Fibroblast of lung (primary cell): ENCODE data around the gene TRRAP. TPM values are rescaled to one million over a fixed set of nuclear protein-coding genes. Genes with fewer than 3 reads are reported as not detected.

Source experiments
- DNase-seq, 2 donors: peaks; one replicate each; pipeline versions ENCODE4 v3.0.0 to v3.0.0-alpha.2; 2010; ENCODE audit warnings: low read depth in 2 of 2
- H2AFZ ChIP-seq: 2 replicates; pipeline ENCODE4 v1.5.1; 2012; ENCODE audit warnings: low read length, control low read depth, inconsistent platforms
- H3K27ac ChIP-seq: 2 replicates; pipeline ENCODE4 v1.5.1; 2011; ENCODE audit warnings: low read length, control low read depth; ENCODE audit not compliant: insufficient read depth
- H3K27me3 ChIP-seq: 2 replicates; pipeline ENCODE4 v1.5.1; 2011; ENCODE audit warnings: mild to moderate bottlenecking, low read length; ENCODE audit not compliant: control insufficient read depth, insufficient read depth
- H3K36me3 ChIP-seq: 2 replicates; pipeline ENCODE4 v1.5.1; 2011; ENCODE audit warnings: low read length; ENCODE audit not compliant: control insufficient read depth, insufficient read depth
- H3K4me1 ChIP-seq: 2 replicates; pipeline ENCODE4 v1.5.1; 2011; ENCODE audit warnings: low read length; ENCODE audit not compliant: control insufficient read depth, insufficient read depth; ENCODE audit errors: extremely low read depth
- H3K4me2 ChIP-seq: 2 replicates; pipeline ENCODE4 v1.5.1; 2011; ENCODE audit warnings: low read length, control low read depth; ENCODE audit not compliant: insufficient read depth; ENCODE audit errors: extremely low read depth
- H3K4me3 ChIP-seq, 4 experiments: fragments of 200-600 bp in 1 of 4; sonication (generic) in 1 of 4; replicated peaks in 1 of 4; 2 replicates each; pipeline ENCODE4 v1.5.1; 2011 to 2016; ENCODE audit warnings: low read length in 4 of 4, low read depth in 3 of 4, mild to moderate bottlenecking in 3 of 4, control low read depth in 2 of 4, inconsistent platforms in 1 of 4, mixed read lengths in 1 of 4; ENCODE audit not compliant: insufficient read depth in 1 of 4; ENCODE audit errors: control extremely low read depth in 1 of 4
- H3K79me2 ChIP-seq: 2 replicates; pipeline ENCODE4 v1.5.1; 2012; ENCODE audit warnings: mild to moderate bottlenecking, low read length, inconsistent platforms; ENCODE audit not compliant: control insufficient read depth, insufficient read depth
- H3K9ac ChIP-seq: 2 replicates; pipeline ENCODE4 v1.5.1; 2011; ENCODE audit warnings: mild to moderate bottlenecking, low read length, control low read depth; ENCODE audit not compliant: insufficient read depth
- H3K9me3 ChIP-seq: 2 replicates; pipeline ENCODE4 v1.5.1; 2012; ENCODE audit warnings: low read depth, low read length; ENCODE audit not compliant: control insufficient read depth, insufficient read depth
- H4K20me1 ChIP-seq: 2 replicates; pipeline ENCODE4 v1.5.1; 2011; ENCODE audit warnings: low read length; ENCODE audit not compliant: control insufficient read depth, insufficient read depth; ENCODE audit errors: extremely low read depth
- EZH2 ChIP-seq: IDR thresholded peaks from 2 replicates; pipeline ENCODE4 v1.5.1; 2012; ENCODE audit warnings: low read length, control low read depth, mild to moderate bottlenecking; ENCODE audit errors: missing control alignments
- polyA plus RNA-seq, 2 donors: library from polyadenylated mRNA; depleted of rRNA in 1 of 2; stranded (reverse) in 1 of 2; unstranded in 1 of 2; fragments of >200 nt; gene quantifications; 2 replicates each; pipeline ENCODE4 v1.2.1, GENCODE V29; 2011 to 2012; ENCODE audit warnings: missing spikeins in 1 of 2
- total RNA-seq: library from RNA; depleted of rRNA; stranded (reverse); fragments of >200 nt; gene quantifications from 2 replicates; pipeline ENCODE4 v1.2.1, GENCODE V29; 2014
- TF ChIP-seq, protein P1 (sequence below), 2 donors: IDR thresholded peaks in 1 of 2; conservative IDR thresholded peaks in 1 of 2; 1 replicate in 1 of 2; 2 replicates in 1 of 2; pipeline ENCODE4 v1.5.1; 2011 to 2012; ENCODE audit warnings: low read length in 2 of 2, control low read depth in 1 of 2, inconsistent platforms in 1 of 2, low read depth in 1 of 2, mild to moderate bottlenecking in 1 of 2

TRRAP gene
- total and polyA plus RNA-seq, 2 donors (not counting 1 experiment from before 2014, with no cell fraction given) = 11.3 to 20.6 TPM

DNA sequence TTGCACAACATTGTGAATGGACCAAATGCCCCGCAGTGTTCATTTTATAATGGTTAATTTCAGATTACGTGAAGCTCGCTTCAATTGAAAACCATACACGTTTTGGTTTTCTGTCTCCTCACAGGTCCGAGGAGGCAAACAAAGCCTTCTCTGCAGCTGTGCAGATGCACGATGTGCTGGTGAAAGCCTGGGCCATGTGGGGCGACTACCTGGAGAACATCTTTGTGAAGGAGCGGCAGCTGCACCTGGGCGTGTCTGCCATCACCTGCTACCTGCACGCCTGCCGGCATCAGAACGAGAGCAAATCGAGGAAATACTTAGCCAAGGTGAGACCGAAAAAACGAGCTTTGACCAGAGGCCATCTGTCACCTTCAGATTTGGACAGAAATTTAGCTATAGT lies 110.3 kb downstream of the TRRAP start:
- H3K9me3 ChIP-seq = no peaks in the 10 kb centered on the region
- H3K36me3 ChIP-seq = peaks cover 32% of the 10 kb centered on the region
- no peaks in the 10 kb centered on the region for H3K27me3 ChIP-seq
- no peak overlapping the region for H3K9ac ChIP-seq
- no peak overlapping the region for H3K4me3 ChIP-seq
- H3K4me2 ChIP-seq = no peak overlapping the region
- H3K79me2 ChIP-seq = no peaks in the 10 kb centered on the region
- no peaks in the 10 kb centered on the region for H3K4me1 ChIP-seq
- H3K27ac ChIP-seq = no peak overlapping the region
- no peak for DNase-seq
- no peaks in the 10 kb centered on the region for H4K20me1 ChIP-seq
- TF ChIP-seq, protein P1, sequence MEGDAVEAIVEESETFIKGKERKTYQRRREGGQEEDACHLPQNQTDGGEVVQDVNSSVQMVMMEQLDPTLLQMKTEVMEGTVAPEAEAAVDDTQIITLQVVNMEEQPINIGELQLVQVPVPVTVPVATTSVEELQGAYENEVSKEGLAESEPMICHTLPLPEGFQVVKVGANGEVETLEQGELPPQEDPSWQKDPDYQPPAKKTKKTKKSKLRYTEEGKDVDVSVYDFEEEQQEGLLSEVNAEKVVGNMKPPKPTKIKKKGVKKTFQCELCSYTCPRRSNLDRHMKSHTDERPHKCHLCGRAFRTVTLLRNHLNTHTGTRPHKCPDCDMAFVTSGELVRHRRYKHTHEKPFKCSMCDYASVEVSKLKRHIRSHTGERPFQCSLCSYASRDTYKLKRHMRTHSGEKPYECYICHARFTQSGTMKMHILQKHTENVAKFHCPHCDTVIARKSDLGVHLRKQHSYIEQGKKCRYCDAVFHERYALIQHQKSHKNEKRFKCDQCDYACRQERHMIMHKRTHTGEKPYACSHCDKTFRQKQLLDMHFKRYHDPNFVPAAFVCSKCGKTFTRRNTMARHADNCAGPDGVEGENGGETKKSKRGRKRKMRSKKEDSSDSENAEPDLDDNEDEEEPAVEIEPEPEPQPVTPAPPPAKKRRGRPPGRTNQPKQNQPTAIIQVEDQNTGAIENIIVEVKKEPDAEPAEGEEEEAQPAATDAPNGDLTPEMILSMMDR (conservative IDR thresholded peaks at IDR 0.05 in 1 of 2, IDR thresholded peaks at IDR 0.05 in 1 of 2; ENCODE audit: low read depth in 1 of 2, low read length in 2 of 2) = no peak
- TF ChIP-seq EZH2 = no peak
- H2AFZ ChIP-seq = no peak overlapping the region

DNA sequence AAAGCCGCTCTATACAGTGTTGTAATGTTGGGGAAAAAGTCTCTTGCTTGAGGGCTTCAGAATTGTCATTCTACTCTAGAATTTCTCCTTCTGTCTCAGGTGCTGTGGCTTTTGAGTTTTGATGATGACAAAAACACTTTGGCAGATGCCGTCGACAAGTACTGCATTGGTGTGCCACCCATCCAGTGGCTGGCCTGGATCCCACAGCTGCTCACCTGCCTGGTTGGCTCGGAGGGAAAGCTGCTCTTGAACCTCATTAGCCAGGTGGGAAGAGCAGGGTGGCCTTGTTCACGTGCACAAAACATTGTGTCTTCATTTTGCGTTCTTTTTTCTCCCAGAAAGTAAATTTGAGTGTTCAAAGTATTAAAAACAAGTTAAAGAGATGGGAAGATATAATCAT lies 112.0 kb downstream of the TRRAP start:
- Histone ChIP-seq H3K27ac (no peak overlapping the region), H4K20me1 (no peaks in the 10 kb centered on the region), H2AFZ (no peak overlapping the region), H3K4me3 (no peak overlapping the region), H3K36me3 (peaks cover 35% of the 10 kb centered on the region), H3K9me3 (no peaks in the 10 kb centered on the region), H3K79me2 (no peaks in the 10 kb centered on the region), H3K27me3 (no peaks in the 10 kb centered on the region), H3K4me2 (no peak overlapping the region), H3K9ac (no peak overlapping the region), H3K4me1 (no peaks in the 10 kb centered on the region)
- DNase-seq = no peak
- TF ChIP-seq, protein P1 (conservative IDR thresholded peaks at IDR 0.05 in 1 of 2, IDR thresholded peaks at IDR 0.05 in 1 of 2; ENCODE audit: low read depth in 1 of 2, low read length in 2 of 2) = no peak

- H3K9ac ChIP-seq = no peak overlapping the region
- H3K4me1 ChIP-seq = no peaks in the 10 kb centered on the region
- H3K4me3 ChIP-seq = no peak overlapping the region
- no peak for DNase-seq
- peaks cover 38% of the 10 kb centered on the region for H3K36me3 ChIP-seq
- no peaks in the 10 kb centered on the region for H3K79me2 ChIP-seq
- no peaks in the 10 kb centered on the region for H3K27me3 ChIP-seq
- TF ChIP-seq, protein P1 (conservative IDR thresholded peaks at IDR 0.05 in 1 of 2, IDR thresholded peaks at IDR 0.05 in 1 of 2; ENCODE audit: low read depth in 1 of 2, low read length in 2 of 2) = no peak
- TF ChIP-seq EZH2 = no peak
- H3K27ac ChIP-seq = no peak overlapping the region
- no peaks in the 10 kb centered on the region for H3K9me3 ChIP-seq
- no peak overlapping the region for H2AFZ ChIP-seq
- no peaks in the 10 kb centered on the region for H4K20me1 ChIP-seq
- H3K4me2 ChIP-seq = no peak overlapping the region
These were observed 112.8 kb downstream of the TRRAP start for GRCh38 chr7:98991141-98991540.
